ENCODE measurements around the gene WDR82.

Gene WDR82

DNA sequence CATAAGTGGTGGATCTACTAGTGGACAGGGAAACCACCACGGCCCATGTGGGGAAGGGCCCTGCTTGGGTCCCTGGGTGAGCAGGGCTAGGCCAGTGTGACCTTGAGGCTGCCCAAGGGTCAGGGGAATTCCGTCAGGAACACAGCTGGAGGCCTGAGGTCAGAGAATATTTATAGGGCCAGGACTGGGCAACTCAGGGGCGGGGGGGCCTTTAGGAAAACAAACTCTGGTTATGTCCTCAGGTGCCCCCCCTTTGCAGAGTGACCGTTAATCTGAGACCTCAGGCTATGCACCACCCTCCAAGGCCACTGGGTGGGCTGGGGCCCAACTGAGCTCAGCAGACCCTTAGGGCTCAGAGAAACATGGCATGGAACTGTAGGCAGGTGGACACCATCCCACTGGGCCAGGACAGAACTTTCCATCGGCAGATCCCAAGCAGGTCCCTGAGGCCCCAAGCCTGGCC lies 42.0 kb downstream of the WDR82 start:
- DNase-seq = no peak

- DNase-seq = no peak
Measured at GRCh38 chr3:52234516-52235447, 43.7 kb downstream of the WDR82 start.

DNA sequence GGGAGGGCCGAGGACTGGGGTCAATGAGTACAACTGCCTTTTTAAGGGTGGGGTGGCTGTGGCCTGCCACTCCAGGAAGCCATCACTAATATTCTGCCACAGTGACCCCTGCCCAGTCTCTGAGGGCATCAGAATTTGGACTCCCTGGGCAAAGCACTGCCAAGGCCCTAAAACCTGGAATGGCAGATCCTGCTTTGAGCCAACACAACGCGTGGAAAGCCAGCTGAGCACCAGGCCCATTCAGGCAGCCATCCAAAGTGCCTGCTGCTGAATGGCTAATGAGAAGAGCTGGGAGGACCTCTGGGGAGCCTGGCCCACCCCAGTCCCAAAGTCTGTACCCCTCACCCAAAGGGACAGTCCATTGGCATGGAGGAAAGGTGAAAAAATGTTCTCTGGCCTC lies 44.5 kb downstream of the WDR82 start:
- DNase-seq = no peak

- no peak for DNase-seq
Measured at GRCh38 chr3:52233108-52233591, 45.3 kb downstream of the WDR82 start.

DNA sequence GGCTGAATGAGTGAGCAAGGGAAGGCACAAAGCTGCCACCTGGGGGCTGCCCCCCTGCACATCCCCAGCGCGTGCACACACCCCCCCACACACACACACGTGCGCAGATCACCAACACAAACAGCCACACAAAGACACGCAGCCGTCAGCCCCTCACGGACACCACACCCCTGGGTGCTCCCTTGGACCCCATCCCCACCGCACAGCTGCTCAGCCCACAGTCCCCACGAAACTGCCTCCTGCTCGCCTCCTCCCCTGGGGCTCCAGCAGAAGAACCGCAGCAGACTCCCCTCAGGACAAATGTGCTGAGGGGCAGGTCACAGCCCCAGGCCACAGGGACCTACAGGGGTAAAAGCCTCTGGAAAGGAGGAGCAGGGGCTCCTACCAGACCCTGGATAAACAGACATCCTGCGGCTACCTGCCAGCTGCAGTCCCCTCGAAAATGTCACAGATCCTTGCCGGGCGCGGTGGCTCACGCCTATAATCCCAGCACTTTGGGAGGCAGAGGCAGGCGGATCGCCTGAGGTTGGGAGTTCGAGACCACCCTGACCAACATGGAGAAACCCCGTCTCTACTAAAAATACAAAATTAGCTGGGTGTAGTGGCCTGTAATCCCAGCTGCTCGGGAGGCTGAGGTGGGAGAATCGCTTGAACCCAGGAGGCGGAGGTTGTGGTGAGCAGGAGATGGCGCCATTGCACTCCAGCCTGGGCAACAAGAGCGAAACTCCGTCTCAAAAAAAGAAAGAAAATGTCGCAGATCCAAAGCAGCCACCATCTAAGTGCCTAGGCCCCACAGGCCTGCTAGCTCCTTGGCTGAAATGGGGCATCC lies 46.0 kb downstream of the WDR82 start:
- no peak for DNase-seq

DNA sequence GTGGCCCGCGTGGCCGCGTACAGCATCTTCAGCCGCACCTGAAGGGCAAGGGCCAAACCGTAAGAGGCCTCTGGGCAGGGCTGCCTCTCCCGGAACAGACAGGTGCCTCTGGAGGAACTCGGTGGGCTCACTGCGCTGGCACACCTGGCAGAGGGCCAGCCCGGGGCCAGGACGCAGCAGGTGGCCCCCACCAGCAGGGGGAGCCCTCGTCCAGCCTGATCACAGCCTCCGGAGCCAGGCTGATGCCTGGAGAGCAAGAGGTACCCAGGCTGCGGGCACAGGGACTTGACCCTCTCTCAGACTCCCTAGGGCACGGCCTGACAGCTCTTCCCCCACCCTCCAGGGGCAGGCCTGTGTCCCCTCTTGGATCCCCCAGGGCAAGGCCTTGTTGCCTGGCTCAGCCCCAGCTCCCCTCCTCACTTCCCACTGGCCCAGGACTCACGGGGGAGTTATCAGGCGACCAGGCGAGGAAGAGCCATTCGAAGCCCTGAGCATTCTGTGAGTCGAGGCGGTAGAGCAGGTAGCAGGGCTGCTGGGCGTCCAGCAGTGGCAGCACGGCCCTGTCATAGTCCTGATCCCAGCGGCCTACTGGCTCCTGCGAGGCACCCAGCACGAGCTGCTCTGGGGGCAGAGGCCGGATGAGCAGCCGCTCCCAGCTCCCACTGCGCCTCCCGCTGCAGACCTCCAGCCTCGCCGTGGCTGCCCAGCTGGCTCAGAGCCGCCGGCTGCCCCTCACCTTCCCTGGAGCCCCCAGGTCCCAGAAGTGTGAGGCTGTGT lies 46.8 kb downstream of the WDR82 start:
- DNase-seq = no peak

DNA sequence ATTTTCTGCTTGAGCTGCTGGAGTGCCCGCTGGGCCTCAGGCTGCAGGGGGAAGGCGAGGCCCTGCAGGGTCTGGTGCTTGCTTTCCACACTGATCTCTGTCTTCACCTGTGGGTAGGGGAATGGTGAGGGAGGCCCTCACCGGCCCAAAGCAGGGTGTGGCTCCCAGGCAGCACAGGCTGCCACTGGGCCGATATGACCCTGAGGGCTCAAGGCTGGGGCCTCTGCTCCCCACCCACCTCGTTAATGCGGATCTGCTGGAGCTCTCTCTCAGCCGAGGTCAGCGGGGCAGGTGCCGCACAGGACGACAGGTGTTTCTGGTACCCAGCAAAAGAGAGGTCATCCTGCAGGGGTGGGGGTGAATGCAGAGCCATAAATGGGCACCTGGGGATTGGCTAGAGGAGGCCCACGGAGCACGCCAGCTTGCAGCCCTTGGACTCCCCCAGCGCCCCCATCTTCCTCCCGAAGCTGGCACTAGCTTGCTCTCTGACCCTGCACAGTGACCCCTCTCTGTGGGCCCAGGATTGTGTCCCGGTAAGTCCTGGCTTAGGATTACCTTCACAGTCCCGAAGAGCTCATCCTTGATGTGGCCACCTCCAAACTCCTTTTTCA lies 47.5 kb downstream of the WDR82 start:
- no peak for DNase-seq

DNA sequence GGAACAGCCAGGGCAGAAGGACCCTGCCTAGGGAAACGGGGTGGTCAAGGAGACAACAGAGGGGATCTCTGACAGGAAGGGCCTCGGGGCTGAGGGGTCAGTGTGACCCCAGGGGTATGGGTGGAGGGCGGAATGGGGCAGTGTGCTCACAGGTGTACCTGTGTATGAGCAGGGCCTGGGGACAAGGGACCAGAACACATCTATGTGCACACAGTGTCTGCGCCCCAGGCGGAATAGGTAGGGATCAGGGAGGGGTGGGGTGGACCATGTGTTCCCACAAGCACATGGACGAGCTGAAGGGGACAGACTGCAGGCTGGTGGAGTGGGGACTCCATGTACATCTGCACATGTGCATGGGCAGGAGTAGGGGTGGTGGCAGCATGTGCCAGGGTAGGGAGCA lies 48.0 kb downstream of the WDR82 start:
- DNase-seq = no peak

GRCh38 chr3:52229656-52230055 lies 48.8 kb downstream of the WDR82 start:
- no peak for DNase-seq

DNA sequence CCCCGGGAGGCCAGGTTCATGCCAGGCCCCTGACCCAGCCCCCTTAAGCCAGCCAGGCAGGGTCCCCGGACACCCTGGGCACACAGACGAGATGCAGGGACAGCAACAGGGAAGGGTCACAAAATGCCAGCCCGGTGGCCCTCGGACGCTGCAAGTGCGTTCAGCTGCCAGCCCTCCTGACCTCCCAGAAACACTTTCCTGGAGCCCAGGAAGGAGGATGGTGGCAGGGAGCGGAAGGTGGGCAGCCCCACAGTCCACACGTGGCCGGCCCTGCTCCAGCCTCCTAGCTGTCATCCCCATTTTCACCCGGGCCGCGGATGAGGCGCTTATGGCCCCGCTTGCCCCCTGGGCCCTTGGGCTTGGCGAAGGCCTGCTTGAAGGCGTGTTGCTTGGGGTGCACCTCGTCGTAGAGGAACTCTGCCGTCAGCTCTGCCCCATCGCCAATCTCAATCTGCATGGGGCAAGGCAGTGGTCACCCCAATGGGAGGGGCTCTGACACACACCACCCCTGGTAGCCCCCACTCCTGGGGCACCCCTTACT lies 49.6 kb downstream of the WDR82 start:
- DNase-seq = no peak

DNA sequence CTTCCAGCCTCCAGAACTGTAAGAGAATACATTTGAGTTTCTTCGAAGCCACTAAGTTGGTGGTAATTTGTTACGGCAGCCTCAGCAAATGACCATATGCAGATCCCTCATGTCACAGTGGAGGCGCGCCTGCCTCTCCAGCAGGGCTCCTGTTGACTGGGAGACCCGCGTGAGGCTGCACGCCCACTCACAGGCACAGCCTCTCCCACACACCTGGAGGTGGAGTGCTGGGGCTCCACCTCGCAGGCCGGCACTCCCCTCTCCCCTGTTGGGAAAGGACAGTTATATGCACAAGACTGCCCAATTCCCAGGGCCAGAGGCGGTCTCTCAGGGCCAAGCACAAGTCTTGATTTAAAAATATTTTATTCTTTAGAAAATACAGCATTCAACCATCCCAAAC lies 50.2 kb downstream of the WDR82 start:
- DNase-seq = no peak

DNA sequence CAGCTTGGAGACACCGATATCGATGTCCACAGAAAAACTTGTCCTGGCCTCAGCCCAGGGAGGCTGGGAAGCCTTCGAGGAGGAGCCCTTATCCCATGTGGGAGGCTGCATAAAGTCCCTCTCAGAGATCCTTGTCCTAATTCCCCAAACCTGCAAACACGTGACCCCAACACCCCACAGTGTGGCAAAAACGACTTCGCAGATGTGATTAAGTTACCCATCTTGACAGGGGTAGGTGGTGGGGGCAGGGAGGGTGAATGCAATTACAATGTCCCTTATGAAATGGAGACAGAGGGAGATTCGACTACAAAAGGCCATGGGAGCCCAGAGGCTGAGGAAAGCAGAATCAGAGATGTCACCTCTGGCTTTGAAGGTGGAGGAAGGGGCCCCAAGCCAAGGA lies 50.7 kb downstream of the WDR82 start:
- DNase-seq = no peak

DNA sequence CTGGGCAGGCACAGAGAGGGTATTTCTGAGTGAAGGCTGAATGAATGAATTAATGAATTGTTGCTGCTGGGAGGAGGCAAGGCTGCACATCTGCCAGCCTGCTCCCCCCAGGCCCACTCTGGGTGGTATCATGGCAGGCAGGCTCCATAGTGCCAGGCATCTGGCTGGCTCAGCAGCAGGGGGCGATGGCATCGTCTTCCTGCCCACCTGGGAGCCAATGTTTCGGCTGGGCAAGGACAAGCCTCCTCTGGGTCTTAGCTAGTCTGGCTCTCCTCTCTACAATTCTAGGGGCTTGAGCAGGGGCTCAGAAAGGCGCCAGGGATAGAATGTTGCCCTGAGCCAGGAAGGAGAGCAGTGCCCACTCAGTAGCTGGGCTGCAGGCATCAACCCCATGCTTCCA lies 51.3 kb downstream of the WDR82 start:
- DNase-seq = no peak

GRCh38 chr3:52226229-52226817 lies 52.1 kb downstream of the WDR82 start:
- DNase-seq = no peak

- no peak for DNase-seq
Measured at GRCh38 chr3:52225452-52226228, 52.8 kb downstream of the WDR82 start, which contains the start of gene TLR9. TLR9 (minus strand) TSS chr3:52225645; CDS start chr3:52225529, 116 bp downstream.

GRCh38 chr3:52223449-52224408 lies 54.7 kb downstream of the WDR82 start:
- no peak for DNase-seq

GRCh38 chr3:52222319-52223221 lies 55.9 kb downstream of the WDR82 start:
- no peak for DNase-seq

DNA sequence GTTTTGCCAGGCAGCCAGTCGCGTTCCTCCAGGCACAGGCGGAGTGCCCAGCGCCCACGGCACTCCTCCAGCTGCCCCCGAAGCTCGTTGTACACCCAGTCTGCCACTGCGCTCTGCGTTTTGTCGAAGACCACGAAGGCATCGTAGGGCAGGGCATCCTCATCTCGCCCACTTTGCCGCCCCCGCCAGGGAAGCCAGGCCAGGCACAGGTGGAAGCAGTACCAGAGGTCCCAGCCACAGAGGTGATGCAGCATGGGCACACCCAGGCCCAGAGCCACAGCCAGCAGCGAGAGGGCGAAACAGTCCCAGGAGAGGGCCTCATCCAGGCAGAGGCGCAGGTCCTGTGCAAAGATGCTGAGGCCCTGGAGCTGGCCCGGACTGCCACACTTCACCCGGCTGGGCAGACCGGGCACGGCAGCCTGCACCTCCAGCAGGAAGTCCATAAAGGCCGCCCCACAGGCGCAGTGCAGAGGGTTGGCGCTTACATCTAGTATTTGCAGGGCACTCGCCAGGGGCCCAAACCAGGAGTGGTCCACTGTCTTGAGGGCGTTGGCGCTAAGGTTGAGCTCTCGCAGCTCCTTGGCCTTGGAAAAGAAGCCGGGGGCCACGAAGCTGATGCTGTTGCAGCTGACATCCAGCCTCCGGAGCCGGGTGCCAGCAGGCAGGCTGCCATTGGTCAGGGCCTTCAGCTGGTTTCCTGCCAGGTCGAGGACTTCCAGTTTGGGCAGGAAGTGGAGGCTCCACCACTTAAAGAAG lies 56.7 kb downstream of the WDR82 start:
- no peak for DNase-seq
